HepG2 (cell line): ENCODE data around the gene CTSA. TPM values are rescaled to one million over a fixed set of nuclear protein-coding genes. Genes with fewer than 3 reads are reported as not detected.

ENCODE experiments used
- ELK4 ChIP-seq: sonication (generic); formaldehyde crosslinking; IDR thresholded peaks from 2 replicates; pipeline ENCODE4 v1.9.0; 2021; ENCODE audit warnings: missing genetic modification reagents, borderline replicate concordance
- MED1 ChIP-seq: sonication (generic); formaldehyde crosslinking; IDR thresholded peaks from 2 replicates; pipeline ENCODE4 v1.4.0; 2020; ENCODE audit warnings: missing genetic modification reagents
- MYNN ChIP-seq: sonication (generic); formaldehyde crosslinking; IDR thresholded peaks from 2 replicates; pipeline ENCODE4 v1.4.0; 2020; ENCODE audit warnings: mild to moderate bottlenecking, low read depth, missing genetic modification reagents
- NPAS2 ChIP-seq: sonication (generic); formaldehyde crosslinking; IDR thresholded peaks from 2 replicates; pipeline ENCODE4 v1.8.0; 2022; ENCODE audit warnings: mild to moderate bottlenecking, missing genetic modification reagents, borderline replicate concordance
- SRF ChIP-seq: IDR thresholded peaks from 2 replicates; pipeline ENCODE4 v1.6.1; 2011; ENCODE audit warnings: mild to moderate bottlenecking, low read depth, low read length, moderate library complexity
- TERF1 ChIP-seq: sonication (generic); formaldehyde crosslinking; IDR thresholded peaks from 2 replicates; pipeline ENCODE4 v1.8.0; 2022; ENCODE audit warnings: mild to moderate bottlenecking, missing genetic modification reagents, moderate library complexity
- USF2 ChIP-seq, 2 experiments: sonication (generic) in 1 of 2; formaldehyde crosslinking in 1 of 2; IDR thresholded peaks; 2 replicates each; pipeline versions ENCODE4 v1.5.1 to v1.6.1; 2011 to 2020; ENCODE audit warnings: borderline replicate concordance in 1 of 2, low read depth in 1 of 2, low read length in 1 of 2, mild to moderate bottlenecking in 1 of 2, missing genetic modification reagents in 1 of 2, moderate library complexity in 1 of 2
- ZBED4 ChIP-seq: sonication (generic); formaldehyde crosslinking; IDR thresholded peaks from 2 replicates; pipeline ENCODE4 v1.4.0; 2020; ENCODE audit warnings: missing genetic modification reagents, borderline replicate concordance
- ZBTB7B ChIP-seq: sonication (generic); formaldehyde crosslinking; IDR thresholded peaks from 2 replicates; pipeline ENCODE4 v1.4.0; 2020; ENCODE audit warnings: missing genetic modification reagents
- ZMAT5 ChIP-seq: sonication (generic); formaldehyde crosslinking; IDR thresholded peaks from 2 replicates; pipeline ENCODE4 v1.5.0; 2020; ENCODE audit warnings: mild to moderate bottlenecking, low read depth, missing genetic modification reagents, borderline replicate concordance
- ZNF253 ChIP-seq: sonication (generic); formaldehyde crosslinking; IDR thresholded peaks from 2 replicates; pipeline ENCODE4 v1.8.0; 2022; ENCODE audit warnings: mild to moderate bottlenecking, missing genetic modification reagents, borderline replicate concordance
- ZNF510 ChIP-seq: sonication (generic); formaldehyde crosslinking; IDR thresholded peaks from 2 replicates; pipeline ENCODE4 v1.4.0; 2020; ENCODE audit warnings: low read depth, mild to moderate bottlenecking, missing genetic modification reagents
- ZNF616 ChIP-seq: sonication (generic); formaldehyde crosslinking; IDR thresholded peaks from 2 replicates; pipeline ENCODE4 v1.5.0; 2020; ENCODE audit warnings: low read depth, mild to moderate bottlenecking, missing genetic modification reagents
- ZNF720 ChIP-seq: sonication (generic); formaldehyde crosslinking; IDR thresholded peaks from 2 replicates; pipeline ENCODE4 v1.4.0; 2020; ENCODE audit warnings: missing genetic modification reagents
- ZSCAN21 ChIP-seq: sonication (generic); formaldehyde crosslinking; IDR thresholded peaks from 2 replicates; pipeline ENCODE4 v1.8.0; 2022; ENCODE audit warnings: mild to moderate bottlenecking, missing genetic modification reagents, moderate library complexity, borderline replicate concordance
- polyA plus RNA-seq, 8 experiments: library from polyadenylated mRNA; depleted of rRNA in 3 of 8; stranded (reverse) in 7 of 8; unstranded in 1 of 8; fragments of >200 nt; fragmentation: Illumina TruSeq in 4 of 8; extraction: Trizol in 4 of 8; gene quantifications; 2 replicates each; pipeline versions ENCODE4 v1.2.1 to v1.2.3, GENCODE V29; 2011 to 2016; ENCODE audit warnings: low read depth in 4 of 8, missing spikeins in 1 of 8, mixed read lengths in 1 of 8; ENCODE audit not compliant: insufficient read depth in 1 of 8
- total RNA-seq, 5 experiments: library from RNA; depleted of rRNA; stranded (reverse); fragments of >200 nt; fragmentation: Illumina TruSeq; extraction: Trizol; gene quantifications; 2 replicates each; pipeline ENCODE4 v1.2.3, GENCODE V29; 2016; ENCODE audit warnings: low read depth in 1 of 5

The CTSA gene
- total and polyA plus RNA-seq, 2 of the 13 experiments (the other 11 are each of a cell fraction or from before 2014, with no cell fraction given): 202 to 231 TPM

- TF ChIP-seq ZBED4 (CRISPR knock-in tag): no peak
- no peak; the same call in 1 of the 2 replicates for TF ChIP-seq ZNF253 (CRISPR knock-in tag)
- TF ChIP-seq SRF: no peak
- no peak for TF ChIP-seq MYNN (CRISPR knock-in tag)
- TF ChIP-seq ZSCAN21: 0 out of 2 replicates have a peak, but pooled peaks have one; percentile 18
- TF ChIP-seq ZNF720 (CRISPR knock-in tag): no peak
- no peak for TF ChIP-seq TERF1
- no peak for TF ChIP-seq ZMAT5 (CRISPR knock-in tag)
- TF ChIP-seq ZBTB7B (CRISPR knock-in tag): no peak
- no peak for TF ChIP-seq ELK4
- TF ChIP-seq MED1 (CRISPR knock-in tag): no peak
- no peak for TF ChIP-seq USF2 (IDR thresholded peaks at IDR 0.05; ENCODE audit: low read depth, low read length)
- TF ChIP-seq USF2 (CRISPR knock-in tag; IDR thresholded peaks at IDR 0.05; ENCODE audit: borderline replicate concordance): peak; percentile 15; the same call in 1 of the 2 replicates
- no peak for TF ChIP-seq ZNF510 (CRISPR knock-in tag)
- TF ChIP-seq NPAS2: 0 out of 2 replicates have a peak, but pooled peaks have one; percentile 33
- TF ChIP-seq ZNF616 (CRISPR knock-in tag): no peak
Observed at GRCh38 chr20:45896641-45897161, 5.6 kb downstream of the CTSA start (continued).
